Vagina (tissue), 2 donors: ENCODE data around the gene SLC22A23.
"Not testable (repeated sequence)": the region's sequence is repeated elsewhere in the genome, so short reads cannot be mapped to it uniquely, and the experiment has no call there.

Source experiments
- CTCF ChIP-seq, 3 experiments: fragments of 450-650 bp in 2 of 3; fragments of 200-600 bp in 1 of 3; sonication (generic) in 1 of 3; IDR thresholded peaks; one replicate each; pipeline ENCODE4 v1.5.1; 2017 to 2019; ENCODE audit warnings: antibody characterized with exemption in 3 of 3, mild to moderate bottlenecking in 2 of 3, moderate library complexity in 2 of 3
- POLR2A ChIP-seq, 2 donors: fragments of 450-650 bp; IDR thresholded peaks; one replicate each; pipeline ENCODE4 v1.6.1; 2017; ENCODE audit warnings: antibody characterized with exemption in 2 of 2, mild to moderate bottlenecking in 2 of 2, moderate library complexity in 2 of 2
- POLR2AphosphoS5 ChIP-seq, 2 donors: sonication (generic); formaldehyde crosslinking; IDR thresholded peaks; one replicate each; pipeline ENCODE4 v1.9.0; 2017; ENCODE audit warnings: antibody characterized with exemption in 2 of 2, mild to moderate bottlenecking in 2 of 2, low read depth in 1 of 2; ENCODE audit not compliant: insufficient read depth in 1 of 2

GRCh38 chr6:3385181-3385580, 71.7 kb downstream of the SLC22A23 start:
- TF ChIP-seq CTCF (IDR thresholded peaks at IDR 0.05); POLR2AphosphoS5 (IDR thresholded peaks at IDR 0.05; ENCODE audit: insufficient read depth in 1 of 2, low read depth in 1 of 2); POLR2A (IDR thresholded peaks at IDR 0.05): not testable (repeated sequence)
